ENCODE data around the gene KRTCAP3.

DNA sequence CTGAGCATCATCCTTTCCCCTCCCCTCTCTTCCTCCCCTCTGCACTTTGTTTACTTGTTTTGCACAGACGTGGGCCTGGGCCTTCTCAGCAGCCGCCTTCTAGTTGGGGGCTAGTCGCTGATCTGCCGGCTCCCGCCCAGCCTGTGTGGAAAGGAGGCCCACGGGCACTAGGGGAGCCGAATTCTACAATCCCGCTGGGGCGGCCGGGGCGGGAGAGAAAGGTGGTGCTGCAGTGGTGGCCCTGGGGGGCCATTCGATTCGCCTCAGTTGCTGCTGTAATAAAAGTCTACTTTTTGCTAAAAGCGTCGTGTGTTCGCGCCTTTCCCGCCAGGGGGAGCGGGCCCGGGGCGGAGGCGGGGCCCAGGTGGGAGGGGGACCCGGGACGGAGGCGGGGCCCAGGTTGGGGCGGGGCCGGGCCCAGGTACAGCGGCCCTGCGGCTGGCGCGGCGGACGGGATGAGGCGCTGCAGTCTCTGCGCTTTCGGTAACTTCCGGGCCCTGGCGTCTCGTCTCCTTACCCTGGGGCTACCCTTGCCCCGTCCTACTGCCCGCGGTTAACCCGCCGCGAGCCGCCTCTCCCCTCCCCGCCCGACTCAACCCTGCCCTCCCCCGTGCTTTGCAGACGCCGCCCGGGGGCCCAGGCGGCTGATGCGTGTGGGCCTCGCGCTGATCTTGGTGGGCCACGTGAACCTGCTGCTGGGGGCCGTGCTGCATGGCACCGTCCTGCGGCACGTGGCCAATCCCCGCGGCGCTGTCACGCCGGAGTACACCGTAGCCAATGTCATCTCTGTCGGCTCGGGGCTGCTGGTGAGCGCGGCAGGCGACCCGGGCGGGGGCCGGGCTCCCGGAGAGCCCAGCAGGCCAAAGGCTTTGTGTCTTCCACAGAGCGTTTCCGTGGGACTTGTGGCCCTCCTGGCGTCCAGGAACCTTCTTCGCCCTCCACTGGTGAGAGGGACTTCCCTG is at the start of gene KRTCAP3:
- no peak for TF ChIP-seq BHLHE40 (IDR thresholded peaks at IDR 0.05; ENCODE audit: low read depth, low read length)
- TF ChIP-seq, protein P1, sequence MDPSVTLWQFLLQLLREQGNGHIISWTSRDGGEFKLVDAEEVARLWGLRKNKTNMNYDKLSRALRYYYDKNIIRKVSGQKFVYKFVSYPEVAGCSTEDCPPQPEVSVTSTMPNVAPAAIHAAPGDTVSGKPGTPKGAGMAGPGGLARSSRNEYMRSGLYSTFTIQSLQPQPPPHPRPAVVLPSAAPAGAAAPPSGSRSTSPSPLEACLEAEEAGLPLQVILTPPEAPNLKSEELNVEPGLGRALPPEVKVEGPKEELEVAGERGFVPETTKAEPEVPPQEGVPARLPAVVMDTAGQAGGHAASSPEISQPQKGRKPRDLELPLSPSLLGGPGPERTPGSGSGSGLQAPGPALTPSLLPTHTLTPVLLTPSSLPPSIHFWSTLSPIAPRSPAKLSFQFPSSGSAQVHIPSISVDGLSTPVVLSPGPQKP (IDR thresholded peaks at IDR 0.05; ENCODE audit: borderline replicate concordance, low read depth, low read length) = no peak
- no peak for TF ChIP-seq RAD21 (IDR thresholded peaks at IDR 0.05; ENCODE audit: low read length)
- TF ChIP-seq POLR2A (IDR thresholded peaks at IDR 0.05; ENCODE audit: low read depth, low read length) = no peak
- no peak for TF ChIP-seq FOS (IDR thresholded peaks at IDR 0.05; ENCODE audit: low read depth, low read length)
- no peak for TF ChIP-seq MXI1 (IDR thresholded peaks at IDR 0.05; ENCODE audit: borderline replicate concordance, low read depth, low read length)
- no peak for TF ChIP-seq MAFK (IDR thresholded peaks at IDR 0.05; ENCODE audit: low read depth, low read length)
- TF ChIP-seq, protein P2, sequence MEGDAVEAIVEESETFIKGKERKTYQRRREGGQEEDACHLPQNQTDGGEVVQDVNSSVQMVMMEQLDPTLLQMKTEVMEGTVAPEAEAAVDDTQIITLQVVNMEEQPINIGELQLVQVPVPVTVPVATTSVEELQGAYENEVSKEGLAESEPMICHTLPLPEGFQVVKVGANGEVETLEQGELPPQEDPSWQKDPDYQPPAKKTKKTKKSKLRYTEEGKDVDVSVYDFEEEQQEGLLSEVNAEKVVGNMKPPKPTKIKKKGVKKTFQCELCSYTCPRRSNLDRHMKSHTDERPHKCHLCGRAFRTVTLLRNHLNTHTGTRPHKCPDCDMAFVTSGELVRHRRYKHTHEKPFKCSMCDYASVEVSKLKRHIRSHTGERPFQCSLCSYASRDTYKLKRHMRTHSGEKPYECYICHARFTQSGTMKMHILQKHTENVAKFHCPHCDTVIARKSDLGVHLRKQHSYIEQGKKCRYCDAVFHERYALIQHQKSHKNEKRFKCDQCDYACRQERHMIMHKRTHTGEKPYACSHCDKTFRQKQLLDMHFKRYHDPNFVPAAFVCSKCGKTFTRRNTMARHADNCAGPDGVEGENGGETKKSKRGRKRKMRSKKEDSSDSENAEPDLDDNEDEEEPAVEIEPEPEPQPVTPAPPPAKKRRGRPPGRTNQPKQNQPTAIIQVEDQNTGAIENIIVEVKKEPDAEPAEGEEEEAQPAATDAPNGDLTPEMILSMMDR (conservative IDR thresholded peaks at IDR 0.05; ENCODE audit: low read depth, low read length) = no peak
- TF ChIP-seq SMC3 (IDR thresholded peaks at IDR 0.05; ENCODE audit: low read depth, low read length) = no peak
- no peak for TF ChIP-seq RCOR1 (IDR thresholded peaks at IDR 0.05; ENCODE audit: insufficient replicate concordance, low read length)
- no peak for TF ChIP-seq NFE2L2 (IDR thresholded peaks at IDR 0.05; ENCODE audit: low read depth, low read length)
- TF ChIP-seq, protein P3, sequence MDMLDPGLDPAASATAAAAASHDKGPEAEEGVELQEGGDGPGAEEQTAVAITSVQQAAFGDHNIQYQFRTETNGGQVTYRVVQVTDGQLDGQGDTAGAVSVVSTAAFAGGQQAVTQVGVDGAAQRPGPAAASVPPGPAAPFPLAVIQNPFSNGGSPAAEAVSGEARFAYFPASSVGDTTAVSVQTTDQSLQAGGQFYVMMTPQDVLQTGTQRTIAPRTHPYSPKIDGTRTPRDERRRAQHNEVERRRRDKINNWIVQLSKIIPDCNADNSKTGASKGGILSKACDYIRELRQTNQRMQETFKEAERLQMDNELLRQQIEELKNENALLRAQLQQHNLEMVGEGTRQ (IDR thresholded peaks at IDR 0.05; ENCODE audit: low read depth, low read length) = no peak
- no peak for TF ChIP-seq CEBPB (IDR thresholded peaks at IDR 0.05; ENCODE audit: low read depth, low read length)
- no peak for TF ChIP-seq CHD1 (IDR thresholded peaks at IDR 0.05; ENCODE audit: low read depth, low read length)

All from IMR-90 (cell line).